Suprapubic skin (tissue), 4 donors: ENCODE results near the gene STK40.

ENCODE experiments used
- EP300 ChIP-seq: sonication (generic); formaldehyde crosslinking; IDR thresholded peaks from one replicate; pipeline ENCODE4 v1.6.1; 2017; ENCODE audit warnings: antibody characterized with exemption
- POLR2A ChIP-seq, 2 donors: fragments of 450-650 bp; IDR thresholded peaks; one replicate each; pipeline ENCODE4 v1.6.1; 2017; ENCODE audit warnings: antibody characterized with exemption in 2 of 2, mild to moderate bottlenecking in 2 of 2, moderate library complexity in 2 of 2
- POLR2AphosphoS5 ChIP-seq, 3 donors: sonication (generic); formaldehyde crosslinking; IDR thresholded peaks; one replicate each; pipeline ENCODE4 v1.6.1; 2017; ENCODE audit warnings: antibody characterized with exemption in 3 of 3
- TF ChIP-seq, protein P1 (sequence below), 2 donors: fragments of 200-600 bp in 1 of 2; fragments of 450-650 bp in 1 of 2; sonication (generic) in 1 of 2; IDR thresholded peaks; one replicate each; pipeline ENCODE4 v1.5.1; 2016 to 2019; ENCODE audit warnings: antibody characterized with exemption in 2 of 2, mild to moderate bottlenecking in 1 of 2, moderate library complexity in 1 of 2

DNA sequence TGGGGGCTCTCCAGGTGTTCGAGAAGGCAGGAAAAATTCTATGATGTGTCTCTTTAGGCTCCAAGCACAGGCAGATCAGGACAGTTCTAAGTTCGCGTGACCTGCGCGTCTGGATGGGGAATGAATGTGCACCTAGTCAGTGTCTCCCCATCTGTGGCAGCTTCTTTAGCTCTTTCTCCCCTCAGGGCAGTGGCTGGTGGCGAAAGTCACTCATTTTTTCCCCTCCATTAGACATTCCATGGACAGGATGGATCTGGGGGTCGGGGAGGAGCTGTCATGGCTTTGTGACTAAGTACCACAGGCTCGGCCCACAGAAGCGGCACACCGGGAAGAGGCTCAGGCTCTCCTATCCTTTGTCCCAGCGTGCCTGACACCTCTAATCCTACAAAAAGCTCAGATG is 31.2 kb downstream of the STK40 start:
- TF ChIP-seq, protein P1, sequence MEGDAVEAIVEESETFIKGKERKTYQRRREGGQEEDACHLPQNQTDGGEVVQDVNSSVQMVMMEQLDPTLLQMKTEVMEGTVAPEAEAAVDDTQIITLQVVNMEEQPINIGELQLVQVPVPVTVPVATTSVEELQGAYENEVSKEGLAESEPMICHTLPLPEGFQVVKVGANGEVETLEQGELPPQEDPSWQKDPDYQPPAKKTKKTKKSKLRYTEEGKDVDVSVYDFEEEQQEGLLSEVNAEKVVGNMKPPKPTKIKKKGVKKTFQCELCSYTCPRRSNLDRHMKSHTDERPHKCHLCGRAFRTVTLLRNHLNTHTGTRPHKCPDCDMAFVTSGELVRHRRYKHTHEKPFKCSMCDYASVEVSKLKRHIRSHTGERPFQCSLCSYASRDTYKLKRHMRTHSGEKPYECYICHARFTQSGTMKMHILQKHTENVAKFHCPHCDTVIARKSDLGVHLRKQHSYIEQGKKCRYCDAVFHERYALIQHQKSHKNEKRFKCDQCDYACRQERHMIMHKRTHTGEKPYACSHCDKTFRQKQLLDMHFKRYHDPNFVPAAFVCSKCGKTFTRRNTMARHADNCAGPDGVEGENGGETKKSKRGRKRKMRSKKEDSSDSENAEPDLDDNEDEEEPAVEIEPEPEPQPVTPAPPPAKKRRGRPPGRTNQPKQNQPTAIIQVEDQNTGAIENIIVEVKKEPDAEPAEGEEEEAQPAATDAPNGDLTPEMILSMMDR (IDR thresholded peaks at IDR 0.05) = no peak
- TF ChIP-seq POLR2A (IDR thresholded peaks at IDR 0.05) (no peak), EP300 (no peak), POLR2AphosphoS5 (IDR thresholded peaks at IDR 0.05) (no peak)
